ENCODE data around the gene LRRC25.

The LRRC25 gene

GRCh38 chr19:18424890-18425514, 27.6 kb upstream of the LRRC25 start:
- no peak for DNase-seq (ENCODE audit: low read depth, low spot score)

DNA sequence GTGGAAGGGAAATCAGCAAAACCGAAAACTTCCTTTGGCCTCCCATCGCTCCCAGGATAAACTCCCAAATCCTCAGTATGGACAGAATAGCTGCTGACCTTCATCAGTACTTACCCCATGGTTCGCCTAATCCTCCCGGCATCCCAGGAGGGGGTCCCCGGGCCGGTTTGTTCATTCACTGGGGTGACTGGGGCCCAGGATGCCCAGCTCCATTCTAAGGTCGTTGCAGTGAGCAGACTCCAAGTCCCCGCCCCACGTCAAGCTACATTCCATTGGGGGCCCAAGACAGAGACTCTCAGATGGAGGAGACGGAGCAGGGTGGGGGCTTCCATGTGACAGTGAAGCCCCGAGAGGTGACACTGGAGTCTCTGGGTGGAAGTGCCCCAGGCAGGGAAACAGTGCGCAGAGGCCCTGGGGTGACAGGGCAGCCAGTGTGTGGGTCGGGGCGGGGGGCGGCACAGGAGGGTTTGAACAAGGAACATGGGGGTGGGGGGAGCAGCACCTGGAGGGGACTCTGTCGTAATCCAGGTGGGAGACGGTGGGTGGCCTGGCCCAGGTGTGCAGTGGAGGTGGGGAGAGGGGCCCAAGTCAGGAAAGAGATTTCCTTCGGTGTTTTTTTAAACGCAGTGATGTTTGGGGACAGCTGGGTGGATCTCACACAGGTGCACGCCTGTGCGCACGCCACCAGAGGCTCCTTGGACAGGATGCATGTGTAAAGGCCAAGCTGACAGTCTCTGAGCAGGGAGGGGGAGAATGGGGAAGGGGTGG, 26.9 kb upstream of the LRRC25 start:
- DNase-seq (ENCODE audit: low read depth, low spot score), result no peak

- no peak for DNase-seq (ENCODE audit: low read depth, low spot score)
These were observed 26.0 kb upstream of the LRRC25 start for GRCh38 chr19:18423258-18424020.

GRCh38 chr19:18422530-18423191, 25.2 kb upstream of the LRRC25 start:
- DNase-seq (ENCODE audit: low read depth, low spot score), result no peak

GRCh38 chr19:18421371-18421959, 24.0 kb upstream of the LRRC25 start:
- no peak for DNase-seq (ENCODE audit: low read depth, low spot score)

DNA sequence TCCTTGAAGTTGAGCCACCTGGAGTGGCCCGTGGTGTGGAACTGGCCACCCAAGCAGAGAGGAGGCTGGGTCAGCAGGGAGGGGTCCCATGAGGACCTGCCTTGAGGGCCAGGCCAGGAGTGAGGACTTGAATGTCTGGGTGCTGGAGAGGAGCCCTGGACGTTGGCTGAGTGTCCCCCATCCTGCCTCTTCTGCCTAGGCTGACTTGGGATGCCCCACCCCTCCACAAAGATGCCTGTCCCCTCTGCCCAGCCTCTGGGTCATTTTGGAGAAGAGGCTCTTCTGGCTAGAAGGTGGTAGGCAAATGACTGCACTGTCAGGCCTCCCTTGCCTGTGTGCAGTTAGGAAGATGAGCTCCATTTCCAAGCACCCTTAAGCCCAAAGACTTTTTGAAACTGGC, 23.5 kb upstream of the LRRC25 start:
- DNase-seq (ENCODE audit: low read depth, low spot score), result no peak

GRCh38 chr19:18419699-18420460, 22.5 kb upstream of the LRRC25 start:
- DNase-seq (ENCODE audit: low read depth, low spot score), result no peak

DNA sequence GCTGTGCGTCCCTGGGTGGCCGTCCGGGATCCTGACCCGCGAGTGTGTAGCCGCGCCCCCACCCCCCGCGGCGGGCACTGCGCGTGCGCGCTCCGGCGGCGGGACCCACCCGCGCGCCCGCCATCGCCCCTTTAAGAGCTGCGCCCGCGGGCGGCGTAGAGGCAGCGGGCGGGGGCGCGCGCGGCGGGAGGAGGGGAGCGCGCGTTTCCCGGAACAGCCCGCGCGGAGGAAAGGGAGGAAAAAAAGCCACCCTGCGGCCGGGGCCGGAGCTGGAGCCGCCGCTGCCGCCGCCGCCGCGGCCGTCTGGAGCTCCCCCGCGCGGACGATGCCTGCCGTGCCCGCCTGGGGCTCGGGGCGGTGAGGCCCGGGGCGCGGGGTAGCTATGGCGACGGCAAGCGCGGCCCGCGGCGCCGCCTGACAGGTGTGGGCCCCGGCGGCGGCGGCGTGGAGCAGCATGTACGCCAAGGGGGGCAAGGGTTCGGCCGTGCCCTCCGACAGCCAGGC, 21.8 kb upstream of the LRRC25 start, which contains the start of gene SSBP4:
SSBP4 (plus strand) TSS at position 204 of the 504 bp plus-strand sequence; CDS start at position 455, 251 bp downstream.
- DNase-seq (ENCODE audit: low read depth, low spot score), result no peak

DNA sequence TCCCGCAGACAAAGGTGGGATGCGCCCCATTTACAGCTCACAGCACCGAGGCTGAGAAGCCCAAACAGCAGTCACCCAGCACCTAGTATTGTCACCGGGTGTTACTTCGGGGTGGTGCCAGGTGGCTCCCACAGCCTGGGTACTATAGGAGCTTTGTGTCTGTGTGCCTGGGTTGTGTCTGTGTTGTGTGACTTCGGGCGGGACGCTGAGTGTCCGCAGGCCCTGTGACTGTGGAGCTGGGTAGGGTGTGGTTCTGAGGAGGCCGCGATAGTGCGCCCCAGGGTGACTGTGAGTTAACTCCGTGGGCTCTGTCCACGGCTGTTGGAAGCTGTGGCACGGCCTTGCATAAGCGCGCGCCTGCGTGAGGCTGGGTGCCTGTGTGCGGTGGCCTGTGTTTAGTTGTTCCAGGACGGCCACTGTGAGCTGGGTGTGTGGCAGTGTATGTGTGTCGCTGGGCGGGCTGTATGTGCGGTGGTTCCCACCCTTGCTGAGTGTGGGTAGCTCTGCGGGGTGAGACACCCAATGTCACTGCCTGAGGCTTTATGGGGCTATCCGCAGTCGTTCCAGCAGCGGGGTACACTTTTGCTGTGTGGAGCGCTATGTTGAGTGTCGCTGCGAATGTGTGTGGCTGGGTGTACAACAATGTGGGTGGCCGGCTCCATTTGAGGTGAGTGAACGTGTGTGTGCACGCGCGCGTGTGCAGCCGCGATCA, 21.2 kb upstream of the LRRC25 start:
- no peak for DNase-seq (ENCODE audit: low read depth, low spot score)

- no peak for DNase-seq (ENCODE audit: low read depth, low spot score)
These were observed 20.6 kb upstream of the LRRC25 start for GRCh38 chr19:18418029-18418482.

GRCh38 chr19:18417250-18418028, 20.0 kb upstream of the LRRC25 start:
- no peak for DNase-seq (ENCODE audit: low read depth, low spot score)

DNA sequence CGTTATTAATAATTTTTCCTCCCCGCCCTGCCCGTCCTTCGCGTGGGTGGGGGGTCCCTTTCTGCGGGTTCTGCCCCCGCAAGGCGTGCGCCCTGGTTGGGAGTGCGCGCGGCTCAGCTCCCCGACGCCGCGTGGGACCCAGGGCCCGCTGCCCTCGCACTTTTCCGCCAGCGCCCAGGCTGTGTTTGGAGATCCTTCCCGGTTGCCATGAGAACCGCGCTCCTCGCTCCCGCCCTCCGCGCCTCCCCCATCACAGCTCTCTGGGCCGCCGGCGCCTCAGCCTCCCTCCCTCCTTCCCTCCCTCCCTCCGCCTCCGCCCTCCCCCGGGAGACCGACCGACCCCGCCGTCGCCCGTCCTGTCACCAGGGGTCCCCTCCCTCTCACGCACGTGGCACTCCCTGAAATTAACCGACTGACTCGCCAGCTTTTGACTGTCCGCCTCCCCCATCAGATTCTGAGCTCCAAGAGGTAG, 19.4 kb upstream of the LRRC25 start:
- DNase-seq (ENCODE audit: low read depth, low spot score), result no peak

GRCh38 chr19:18415178-18415867, 17.9 kb upstream of the LRRC25 start:
- DNase-seq (ENCODE audit: low read depth, low spot score), result no peak

DNA sequence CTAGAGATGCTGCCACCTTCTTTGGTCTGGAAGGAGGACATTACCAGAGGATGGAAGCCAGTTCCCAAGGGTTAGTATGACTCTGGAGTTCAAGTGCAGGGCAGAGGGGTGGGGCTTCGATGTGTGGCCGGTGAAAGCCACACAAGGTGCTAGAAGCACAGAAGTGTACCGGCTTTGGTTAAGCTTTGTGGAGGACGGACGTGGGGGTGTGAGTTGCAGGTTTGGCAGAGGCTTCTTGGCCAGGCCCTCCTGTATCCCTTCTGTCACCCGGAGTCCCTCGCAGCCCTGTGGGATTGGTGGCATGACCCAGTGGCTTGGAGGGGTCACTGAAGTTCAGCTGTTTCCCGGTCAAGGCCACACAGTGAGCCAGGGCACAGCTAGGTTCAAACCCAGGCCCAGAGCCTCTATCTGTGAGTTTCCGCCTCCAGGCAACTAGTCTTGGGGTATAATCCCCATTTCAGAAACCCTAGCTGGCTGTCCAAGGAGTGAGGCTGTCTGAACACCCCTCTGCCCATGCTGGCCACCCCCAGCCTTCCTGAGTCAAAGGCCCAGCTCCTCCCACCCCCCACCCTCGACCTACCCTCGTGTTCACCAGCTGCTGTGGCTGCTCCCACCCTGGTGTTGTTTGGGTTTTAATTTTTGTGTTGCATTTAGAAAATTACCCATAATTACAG, 17.2 kb upstream of the LRRC25 start:
- no peak for DNase-seq (ENCODE audit: low read depth, low spot score)

GRCh38 chr19:18412610-18413239, 15.3 kb upstream of the LRRC25 start:
- no peak for DNase-seq (ENCODE audit: low read depth, low spot score)

- no peak for DNase-seq (ENCODE audit: low read depth, low spot score)
These were observed 10.6 kb upstream of the LRRC25 start for GRCh38 chr19:18408053-18408476.

- no peak for DNase-seq (ENCODE audit: low read depth, low spot score)
These were observed 9.3 kb upstream of the LRRC25 start for GRCh38 chr19:18406749-18407148.
